HUES6 (cell line): ENCODE data around the gene LRIG2.
"Not testable (repeated sequence)": the region's sequence is repeated elsewhere in the genome, so short reads cannot be mapped to it uniquely, and the experiment has no call there.

Source experiments
- H3K27ac ChIP-seq: 2 replicates; pipeline ENCODE4 v1.7.0; 2013; ENCODE audit warnings: low read depth, mild to moderate bottlenecking, low read length, inconsistent platforms
- H3K27me3 ChIP-seq: 2 replicates; pipeline ENCODE4 v1.6.1; 2013; ENCODE audit warnings: low read length; ENCODE audit not compliant: control insufficient read depth, insufficient read depth
- H3K36me3 ChIP-seq: 2 replicates; pipeline ENCODE4 v1.6.1; 2013; ENCODE audit warnings: low read length; ENCODE audit not compliant: control insufficient read depth, insufficient read depth
- H3K4me1 ChIP-seq: 2 replicates; pipeline ENCODE4 v1.6.1; 2013; ENCODE audit warnings: low read length; ENCODE audit not compliant: control insufficient read depth, insufficient read depth
- H3K4me3 ChIP-seq: 2 replicates; pipeline ENCODE4 v1.5.1; 2013; ENCODE audit warnings: low read depth, low read length
- H3K9ac ChIP-seq: one replicate; pipeline ENCODE4 v1.6.1; 2013; ENCODE audit warnings: mild to moderate bottlenecking, low read length
- H3K9me3 ChIP-seq: 2 replicates; pipeline ENCODE4 v1.6.1; 2013; ENCODE audit warnings: low read depth, low read length; ENCODE audit not compliant: control insufficient read depth, insufficient read depth

Gene LRIG2

DNA sequence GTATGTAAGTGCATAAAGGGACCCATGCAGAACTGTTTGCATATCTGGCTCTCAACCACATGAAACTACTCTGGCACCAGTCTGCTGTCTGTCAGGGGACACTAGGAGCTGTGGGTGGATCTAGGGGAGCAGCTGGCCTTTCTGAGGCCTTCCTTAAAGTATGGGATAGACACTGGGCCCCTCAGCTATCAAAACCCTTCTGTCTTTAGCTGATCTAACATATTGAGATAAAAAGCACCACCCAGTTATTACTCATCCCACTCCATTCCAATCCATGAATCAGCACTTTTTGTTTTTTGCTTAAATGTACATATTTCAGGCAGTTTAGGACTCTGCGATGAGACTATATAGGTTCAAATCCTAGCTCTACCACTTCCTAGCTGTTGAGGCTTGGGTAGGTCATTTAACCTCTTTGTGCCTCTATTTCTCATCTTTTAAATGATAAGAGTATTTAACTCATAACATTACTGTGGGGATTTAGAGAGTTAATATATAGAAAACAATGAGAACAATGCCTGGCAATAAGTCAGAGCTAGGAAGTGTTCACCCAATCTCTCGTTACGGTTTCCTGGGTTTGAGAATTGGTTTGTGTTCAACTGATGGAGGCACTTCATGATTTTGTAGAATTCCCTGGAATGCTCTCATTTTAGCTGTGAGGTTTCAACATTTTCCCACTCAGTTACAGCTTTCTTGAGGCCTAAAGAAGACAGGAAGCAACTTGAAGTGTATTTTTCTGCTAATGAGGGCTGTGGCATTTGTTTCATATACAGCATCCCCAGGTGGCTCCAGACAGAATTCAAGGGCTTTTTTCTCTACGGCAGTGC is 68.9 kb downstream of the LRIG2 start:
- H3K9me3 ChIP-seq: no peaks in the 10 kb centered on the region
- H3K4me1 ChIP-seq: peaks cover 27% of the 10 kb centered on the region
- H3K4me3 ChIP-seq: no peak overlapping the region
- no peak overlapping the region; the same call in 1 of the 2 replicates for H3K27ac ChIP-seq
- H3K27me3 ChIP-seq: no peaks in the 10 kb centered on the region
- no peak overlapping the region for H3K9ac ChIP-seq
- H3K36me3 ChIP-seq: no peaks in the 10 kb centered on the region

DNA sequence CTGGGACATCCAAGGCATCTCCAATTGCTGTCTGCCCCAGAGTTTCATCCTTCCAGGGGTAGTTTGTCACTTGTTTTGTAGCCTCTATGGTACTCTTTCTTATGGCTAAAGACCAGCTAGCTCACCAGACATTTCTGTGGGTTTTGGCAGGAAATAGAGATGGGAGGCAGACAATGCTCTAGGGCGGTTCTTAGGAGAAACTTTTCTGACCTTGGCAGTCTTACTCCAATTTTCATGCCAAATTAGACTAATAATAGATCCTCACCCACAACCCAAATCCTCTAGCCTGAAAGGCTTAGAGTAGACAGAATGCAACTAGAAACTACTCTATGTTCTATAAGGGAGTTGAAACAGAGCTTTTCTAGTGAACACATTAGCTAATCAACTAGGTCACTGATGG is 69.8 kb downstream of the LRIG2 start:
- Histone ChIP-seq H3K4me3 (no peak overlapping the region), H3K27ac (no peak overlapping the region), H3K27me3 (no peaks in the 10 kb centered on the region), H3K9ac (no peak overlapping the region), H3K9me3 (no peaks in the 10 kb centered on the region), H3K4me1 (peaks cover 36% of the 10 kb centered on the region), H3K36me3 (no peaks in the 10 kb centered on the region)

DNA sequence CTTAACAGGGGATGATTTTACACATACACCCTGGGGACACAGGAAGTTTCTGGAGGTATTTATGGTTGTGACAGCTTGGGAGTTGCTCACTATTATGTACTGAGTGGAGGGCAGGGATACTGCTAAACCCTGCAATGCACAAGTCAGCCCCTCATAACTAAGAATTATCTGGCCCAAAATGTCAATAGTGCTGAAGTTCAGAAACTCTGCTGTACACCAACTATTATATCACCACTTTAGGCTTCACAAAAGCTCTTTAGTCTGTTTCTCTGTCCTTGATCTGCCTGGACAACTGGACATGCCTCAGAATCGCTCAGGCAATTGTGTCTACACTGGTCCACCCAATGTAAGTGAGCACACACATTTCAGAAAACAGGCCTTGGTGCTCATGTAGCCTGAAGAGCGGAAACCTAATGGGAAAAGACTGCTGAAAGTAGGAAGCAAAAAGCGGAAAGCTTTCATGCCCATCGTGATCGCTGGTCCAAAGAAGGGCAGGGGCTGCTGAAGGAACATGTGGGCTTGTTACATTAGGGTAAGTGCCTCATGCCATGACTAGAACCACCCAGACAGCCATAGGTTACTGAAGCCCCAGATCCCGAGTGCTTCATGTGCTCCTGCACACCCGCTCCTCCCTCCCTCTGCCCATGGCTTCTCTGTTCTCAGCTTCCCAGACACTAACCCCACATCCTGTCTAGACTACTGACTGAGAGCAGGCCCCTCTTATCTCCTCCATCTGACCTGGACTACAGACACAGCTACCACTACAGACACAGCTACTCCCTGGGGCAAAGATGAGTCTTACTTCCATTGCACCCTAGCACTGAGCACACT is 73.5 kb downstream of the LRIG2 start:
- Histone ChIP-seq H3K4me3 (no peak overlapping the region), H3K36me3 (no peaks in the 10 kb centered on the region), H3K4me1 (peaks cover 31% of the 10 kb centered on the region), H3K27ac (no peak overlapping the region), H3K9me3 (peaks cover 2% of the 10 kb centered on the region; the same call in 1 of the 2 replicates), H3K9ac (no peak overlapping the region), H3K27me3 (no peaks in the 10 kb centered on the region)

DNA sequence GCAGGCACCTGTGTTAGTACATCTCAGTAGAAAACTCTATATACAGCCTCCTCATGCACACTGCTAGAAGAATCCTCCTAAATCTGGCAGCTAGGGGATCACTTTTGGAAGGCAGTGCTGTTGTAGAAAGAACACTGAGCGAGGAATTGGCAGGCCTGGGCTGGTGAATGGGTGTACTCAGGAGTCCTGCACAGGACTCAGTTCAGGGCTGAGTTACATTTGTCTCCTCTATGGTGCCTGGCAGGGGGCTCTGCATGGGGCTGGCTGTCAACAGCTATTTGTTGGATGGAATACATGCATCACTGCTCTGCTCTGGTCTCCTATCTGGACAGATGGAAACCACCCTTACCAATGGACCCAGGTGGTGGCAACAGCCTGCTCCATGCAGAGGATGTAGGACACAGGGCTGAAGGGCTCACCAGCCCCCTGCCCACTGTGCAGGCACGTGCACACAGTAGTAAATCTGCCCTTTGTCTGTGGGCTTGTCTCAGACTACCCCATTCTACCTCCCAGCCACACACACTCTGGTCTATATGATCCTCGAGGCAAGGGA is 74.2 kb downstream of the LRIG2 start:
- no peak overlapping the region for H3K9ac ChIP-seq
- no peaks in the 10 kb centered on the region for H3K27me3 ChIP-seq
- no peaks in the 10 kb centered on the region for H3K36me3 ChIP-seq
- H3K4me1 ChIP-seq: peaks cover 26% of the 10 kb centered on the region
- H3K9me3 ChIP-seq: peaks cover 2% of the 10 kb centered on the region; the same call in 1 of the 2 replicates
- H3K27ac ChIP-seq: no peak overlapping the region
- H3K4me3 ChIP-seq: no peak overlapping the region

DNA sequence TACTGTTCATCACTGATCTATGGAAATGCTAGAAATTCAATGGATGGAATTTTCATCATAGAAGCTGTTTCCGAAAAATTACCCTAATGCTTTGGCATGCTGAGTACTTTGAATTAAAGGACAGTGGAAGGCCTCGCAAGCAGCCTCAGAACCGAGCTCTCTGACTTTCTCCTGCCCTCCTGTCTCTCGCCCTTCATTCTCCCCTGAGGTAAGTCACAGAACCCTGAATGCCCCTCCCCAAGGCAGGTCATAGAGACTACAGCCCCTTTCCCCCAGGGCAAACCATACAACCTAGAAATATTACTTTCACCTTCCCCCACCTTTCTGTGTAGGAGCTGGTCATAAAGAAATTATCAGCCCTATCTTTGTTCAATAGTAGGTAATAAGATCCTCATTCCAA is 74.8 kb downstream of the LRIG2 start:
- no peak overlapping the region for H3K9ac ChIP-seq
- H3K27me3 ChIP-seq: no peaks in the 10 kb centered on the region
- H3K27ac ChIP-seq: no peak overlapping the region

DNA sequence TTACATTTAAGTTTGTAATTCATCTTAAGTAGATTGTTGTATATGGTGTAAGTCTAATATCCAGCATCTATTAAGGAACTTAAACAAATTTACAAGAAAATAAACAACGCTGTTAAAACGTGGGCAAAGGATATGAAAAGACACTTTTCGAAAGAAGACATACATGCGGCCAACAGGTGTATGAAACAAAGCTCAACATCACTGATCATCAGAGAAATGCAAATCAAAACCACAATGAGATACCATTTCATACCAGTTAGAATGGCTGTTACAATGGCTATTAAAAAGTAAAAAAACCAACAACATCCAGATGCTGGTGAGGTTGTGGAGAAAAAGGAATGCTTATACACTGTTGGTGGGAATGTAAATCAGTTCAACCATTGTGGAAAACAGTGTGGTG is 77.5 kb downstream of the LRIG2 start:
- H3K9me3 ChIP-seq, H3K9ac ChIP-seq, H3K27me3 ChIP-seq, H3K27ac ChIP-seq, H3K4me3 ChIP-seq, H3K36me3 ChIP-seq: not testable (repeated sequence)
- H3K4me1 ChIP-seq: peaks cover 20% of the 10 kb centered on the region; the same call in 1 of the 2 replicates

More for the DNA sequence above, 74.8 kb downstream of the LRIG2 start:
- H3K4me1 ChIP-seq: peaks cover 20% of the 10 kb centered on the region; the same call in 1 of the 2 replicates
- peaks cover 2% of the 10 kb centered on the region; the same call in 1 of the 2 replicates for H3K9me3 ChIP-seq
- H3K4me3 ChIP-seq: no peak overlapping the region
- no peaks in the 10 kb centered on the region for H3K36me3 ChIP-seq

DNA sequence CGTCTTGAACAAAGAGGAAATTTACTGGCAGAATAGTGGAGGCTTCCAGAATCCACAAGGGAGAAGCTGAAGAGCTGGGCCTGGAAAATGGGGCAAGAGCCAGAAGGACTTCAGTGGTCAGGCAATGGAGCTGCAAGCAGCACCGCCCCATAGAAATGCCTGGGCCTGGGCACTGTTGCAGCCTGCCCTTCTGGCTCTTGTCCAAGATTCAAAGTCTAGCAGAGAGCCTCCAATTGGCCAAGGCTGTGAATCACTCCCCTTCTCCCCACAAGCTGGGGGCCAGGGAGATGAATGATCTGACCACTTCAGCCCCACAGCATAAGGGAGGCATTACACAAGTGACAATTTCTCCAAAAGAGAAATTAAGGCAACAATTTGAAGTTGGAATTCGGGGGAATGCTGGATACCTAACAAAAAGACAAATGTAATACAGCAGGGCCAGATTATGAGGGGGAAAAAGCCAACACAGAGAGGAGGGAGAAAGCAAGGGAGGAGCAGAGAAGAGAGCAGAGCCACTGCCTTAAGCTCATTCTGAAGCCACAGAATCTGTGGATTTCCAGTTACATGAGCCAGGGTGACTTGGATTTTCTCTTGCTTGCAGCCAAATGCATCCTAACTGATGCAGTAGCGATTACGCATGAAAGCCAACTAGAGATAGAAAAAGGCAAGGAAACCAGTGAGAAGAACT is 80.3 kb downstream of the LRIG2 start:
- Histone ChIP-seq H3K9ac (no peak overlapping the region), H3K27me3 (no peaks in the 10 kb centered on the region), H3K27ac (no peak overlapping the region), H3K4me1 (no peaks in the 10 kb centered on the region), H3K36me3 (no peaks in the 10 kb centered on the region), H3K4me3 (no peak overlapping the region), H3K9me3 (peaks cover 28% of the 10 kb centered on the region)

DNA sequence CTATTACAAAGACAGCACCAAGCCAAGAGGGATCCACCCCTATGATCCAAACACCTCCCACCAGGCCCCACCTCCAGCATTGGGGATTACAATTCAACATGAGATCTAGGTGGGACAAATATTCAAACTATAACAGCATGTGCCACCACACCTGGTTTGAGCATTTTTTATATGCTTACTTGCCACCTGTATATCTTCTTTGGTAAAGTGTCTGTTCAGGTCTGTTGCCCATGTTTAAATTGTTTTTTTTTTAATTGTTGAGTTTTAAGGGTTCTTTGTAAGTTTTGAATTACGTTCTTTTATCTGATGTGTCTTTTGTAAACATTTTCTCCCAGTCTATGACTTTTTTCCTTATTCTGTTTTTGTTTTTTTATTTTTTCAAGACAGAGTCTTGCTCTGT is 83.4 kb downstream of the LRIG2 start:
- H3K4me1 ChIP-seq: peaks cover 9% of the 10 kb centered on the region
- H3K27ac ChIP-seq: no peak overlapping the region
- no peaks in the 10 kb centered on the region for H3K36me3 ChIP-seq
- no peak overlapping the region for H3K9ac ChIP-seq
- H3K27me3 ChIP-seq: no peaks in the 10 kb centered on the region
- H3K9me3 ChIP-seq: peaks cover 29% of the 10 kb centered on the region
- H3K4me3 ChIP-seq: no peak overlapping the region

DNA sequence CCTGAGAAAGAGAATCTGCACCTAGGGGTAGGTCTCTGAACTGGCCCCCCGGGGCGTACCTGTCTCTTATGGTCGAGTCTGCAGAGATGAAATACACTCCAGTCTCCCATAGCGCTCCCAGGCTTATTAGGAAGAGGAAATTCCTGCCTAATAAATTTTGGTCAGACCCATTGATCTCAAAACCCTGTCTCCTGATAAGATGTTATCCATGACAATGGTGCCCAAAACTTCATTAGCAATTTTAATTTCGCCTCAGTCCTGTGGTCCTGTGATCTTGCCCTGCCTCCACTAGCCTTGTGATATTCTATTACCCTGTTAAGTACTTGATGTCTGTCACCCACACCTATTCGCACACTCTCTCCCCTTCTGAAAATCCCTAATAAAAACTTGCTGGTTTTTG is 85.7 kb downstream of the LRIG2 start:
- H3K9ac ChIP-seq, H3K4me1 ChIP-seq, H3K4me3 ChIP-seq, H3K27me3 ChIP-seq, H3K36me3 ChIP-seq: not testable (repeated sequence)
- peaks cover 29% of the 10 kb centered on the region for H3K9me3 ChIP-seq
- H3K27ac ChIP-seq: peak overlapping the region; percentile 90; the same call in 1 of the 2 replicates

DNA sequence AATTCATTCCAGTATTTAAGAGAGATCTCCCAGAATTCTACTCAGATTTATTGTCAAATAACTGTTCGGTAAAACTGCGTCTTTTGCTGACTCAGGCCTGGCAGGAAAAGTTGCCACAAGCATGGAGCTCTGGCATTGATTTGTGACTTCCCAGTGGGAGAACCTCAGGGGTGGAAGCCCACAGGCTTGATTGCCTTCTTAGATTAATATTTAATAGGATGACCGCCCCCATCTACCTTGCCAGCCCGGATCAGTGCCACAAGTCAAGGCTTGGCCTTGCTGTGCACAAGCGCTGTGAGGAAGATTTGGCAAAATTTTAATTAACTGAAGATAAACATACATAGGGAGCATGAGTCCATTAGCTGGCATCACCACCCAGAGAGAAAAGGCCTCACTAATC is 93.5 kb downstream of the LRIG2 start:
- H3K27ac ChIP-seq: no peak overlapping the region
- H3K9ac ChIP-seq: no peak overlapping the region
- no peaks in the 10 kb centered on the region for H3K36me3 ChIP-seq
- H3K27me3 ChIP-seq: no peaks in the 10 kb centered on the region
- no peak overlapping the region for H3K4me3 ChIP-seq
- H3K4me1 ChIP-seq: no peaks in the 10 kb centered on the region
- peaks cover 2% of the 10 kb centered on the region; the same call in 1 of the 2 replicates for H3K9me3 ChIP-seq
